ENCODE data around the gene N4BP2. TPM values are rescaled to one million over a fixed set of nuclear protein-coding genes. Genes with fewer than 3 reads are reported as not detected.

Gene N4BP2
- total and polyA plus RNA-seq, 2 of the 8 experiments (the other 6 are each of a cell fraction or from before 2014, with no cell fraction given), result 4.4 to 44.7 TPM

DNA sequence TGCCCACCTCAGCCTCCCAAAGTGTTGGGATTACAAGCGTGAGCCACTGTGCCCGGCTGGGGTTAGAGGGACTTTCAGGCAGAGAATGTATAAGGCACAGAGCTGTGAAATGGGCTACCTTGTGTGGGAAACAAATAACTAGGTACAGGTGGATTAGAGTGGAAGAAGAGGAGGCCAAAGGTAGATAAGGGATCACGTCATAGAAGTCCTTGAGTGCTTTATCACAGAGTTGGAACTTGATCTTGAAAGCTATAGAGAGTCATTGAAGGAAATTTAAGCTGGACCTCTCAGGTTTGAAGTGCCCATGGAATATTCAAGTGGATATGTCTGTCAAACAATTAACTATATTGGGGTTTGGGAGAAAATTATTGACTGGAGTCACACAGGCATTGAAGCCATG is 8.4 kb downstream of the N4BP2 start:
- peaks cover 0 to 8% (median 3%) of the 10 kb centered on the region in 4 experiments; a peak in 5 of 8 replicates for H3K36me3 ChIP-seq (ENCODE audit: control insufficient read depth in 2 of 4, insufficient read depth in 4 of 4, low read length in 3 of 4)
- no peaks in the 10 kb centered on the region for H4K20me1 ChIP-seq (replicated peaks in 1 of 2; ENCODE audit: control insufficient read depth in 1 of 2, insufficient read depth in 2 of 2, low read length in 2 of 2)
- no peak overlapping the region for H2AFZ ChIP-seq (ENCODE audit: low read length)
- peaks cover 5% of the 10 kb centered on the region for H3K79me1 ChIP-seq (ENCODE audit: low read depth, low read length)
- no peak overlapping the region for H3K23ac ChIP-seq (ENCODE audit: insufficient read length)
- H3K4me1 ChIP-seq (replicated peaks in 1 of 4; ENCODE audit: control insufficient read depth in 3 of 4, insufficient read depth in 4 of 4, low read length in 3 of 4), result no peaks in the 10 kb centered on the region
- no peak overlapping the region for H3K4me2 ChIP-seq (ENCODE audit: insufficient read depth in 1 of 2, low read depth in 2 of 2, low read length in 2 of 2)
- no peak overlapping the region for H3K14ac ChIP-seq (ENCODE audit: insufficient read length)
- no peak overlapping the region for H2AK5ac ChIP-seq (ENCODE audit: low read depth, low read length)
- no peak overlapping the region for H3K56ac ChIP-seq (replicated peaks; ENCODE audit: insufficient read length, low read depth, low read length)
- no peak overlapping the region for H2BK120ac ChIP-seq (replicated peaks; ENCODE audit: low read depth, low read length)
- no peak overlapping the region for H2BK5ac ChIP-seq (ENCODE audit: low read depth, low read length)
- H3K9ac ChIP-seq (replicated peaks in 1 of 4; ENCODE audit: extremely low read depth in 1 of 4, low read depth in 3 of 4, low read length in 3 of 4), result no peak overlapping the region
- no peaks in the 10 kb centered on the region for H3K9me3 ChIP-seq (ENCODE audit: insufficient read depth in 2 of 2, low read depth in 1 of 2, low read length in 1 of 2)
- H4K5ac ChIP-seq (ENCODE audit: insufficient read length, low read depth, low read length), result no peak overlapping the region
- H2BK12ac ChIP-seq (ENCODE audit: low read depth, low read length), result no peak overlapping the region
- H3K4me3 ChIP-seq (ENCODE audit: extremely low read depth in 1 of 4, insufficient read depth in 2 of 4, low read depth in 3 of 4, low read length in 4 of 4), result no peak overlapping the region
- H3K27ac ChIP-seq (ENCODE audit: low read depth, low read length), result no peak overlapping the region
- CTCF ChIA-PET (ENCODE audit: partially characterized antibody), result no interaction called here
- POLR2A ChIA-PET (ENCODE audit: partially characterized antibody), result interaction anchor here (1.7 kb wide), 1 partner anchor 9 kb away, joined by 7 read pairs; no protein-coding TSS in a partner anchor
- no peak overlapping the region for H2BK15ac ChIP-seq (ENCODE audit: low read length)
- no peak for TF ChIP-seq HDAC6 (IDR thresholded peaks at IDR 0.05; ENCODE audit: low read depth, low read length)
- no peak for TF ChIP-seq ASH2L (IDR thresholded peaks at IDR 0.05; ENCODE audit: low read length)
- TF ChIP-seq CREB1 (IDR thresholded peaks at IDR 0.05), result no peak
- TF ChIP-seq CHD2 (IDR thresholded peaks at IDR 0.05; ENCODE audit: low read length), result no peak
- TF ChIP-seq, protein P1, sequence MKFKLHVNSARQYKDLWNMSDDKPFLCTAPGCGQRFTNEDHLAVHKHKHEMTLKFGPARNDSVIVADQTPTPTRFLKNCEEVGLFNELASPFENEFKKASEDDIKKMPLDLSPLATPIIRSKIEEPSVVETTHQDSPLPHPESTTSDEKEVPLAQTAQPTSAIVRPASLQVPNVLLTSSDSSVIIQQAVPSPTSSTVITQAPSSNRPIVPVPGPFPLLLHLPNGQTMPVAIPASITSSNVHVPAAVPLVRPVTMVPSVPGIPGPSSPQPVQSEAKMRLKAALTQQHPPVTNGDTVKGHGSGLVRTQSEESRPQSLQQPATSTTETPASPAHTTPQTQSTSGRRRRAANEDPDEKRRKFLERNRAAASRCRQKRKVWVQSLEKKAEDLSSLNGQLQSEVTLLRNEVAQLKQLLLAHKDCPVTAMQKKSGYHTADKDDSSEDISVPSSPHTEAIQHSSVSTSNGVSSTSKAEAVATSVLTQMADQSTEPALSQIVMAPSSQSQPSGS (IDR thresholded peaks at IDR 0.05; ENCODE audit: low read length), result no peak
- TF ChIP-seq SUZ12 (IDR thresholded peaks at IDR 0.05; ENCODE audit: low read length), result no peak
- FAIRE-seq (no peak), DNase-seq (ENCODE audit: low read depth in 1 of 2, low spot score in 2 of 2) (no peak)
- H3K79me2 ChIP-seq (ENCODE audit: control insufficient read depth in 1 of 2, insufficient read depth in 2 of 2, low read length in 2 of 2), result peaks cover 4 to 85% of the 10 kb centered on the region in 2 experiments
- no peak overlapping the region for H3K4ac ChIP-seq (replicated peaks; ENCODE audit: insufficient read length, low read depth, low read length)
- H3K23me2 ChIP-seq (ENCODE audit: low read depth, low read length), result no peaks in the 10 kb centered on the region
- H4K91ac ChIP-seq (replicated peaks; ENCODE audit: insufficient read length, low read length), result no peak overlapping the region
- H2BK20ac ChIP-seq (ENCODE audit: low read length), result no peak overlapping the region
- H3K18ac ChIP-seq (ENCODE audit: extremely low read depth, low read length), result no peak overlapping the region
- 85% methylated on average over 3 of the region's 3 CpGs; no CpG with 5 or more reads in 1 of the 2 experiments for WGBS, 2 experiments (ENCODE audit: extremely low coverage in 1 of 2, insufficient coverage in 1 of 2, insufficient read length in 1 of 2, insufficient replicate concordance in 2 of 2, low coverage in 1 of 2, low lambda C conversion rate in 2 of 2, missing lambda C conversion rate in 1 of 2)
- H4K8ac ChIP-seq (ENCODE audit: extremely low read depth, insufficient read depth, low read length), result no peak overlapping the region
- H3K27me3 ChIP-seq (replicated peaks in 1 of 4; ENCODE audit: control insufficient read depth in 3 of 4, extremely low read depth in 1 of 4, insufficient read depth in 3 of 4, low read length in 3 of 4), result no peaks in the 10 kb centered on the region
